Fibroblast of peridontal ligament (primary cell): ENCODE measurements around the gene PIK3C2B.
"Not testable (repeated sequence)": the region's sequence is repeated elsewhere in the genome, so short reads cannot be mapped to it uniquely, and the experiment has no call there.

Source experiments
- DNase-seq: peaks from one replicate; pipeline ENCODE4 v3.0.0-alpha.2; 2010; ENCODE audit errors: extremely low read depth

PIK3C2B gene

DNA sequence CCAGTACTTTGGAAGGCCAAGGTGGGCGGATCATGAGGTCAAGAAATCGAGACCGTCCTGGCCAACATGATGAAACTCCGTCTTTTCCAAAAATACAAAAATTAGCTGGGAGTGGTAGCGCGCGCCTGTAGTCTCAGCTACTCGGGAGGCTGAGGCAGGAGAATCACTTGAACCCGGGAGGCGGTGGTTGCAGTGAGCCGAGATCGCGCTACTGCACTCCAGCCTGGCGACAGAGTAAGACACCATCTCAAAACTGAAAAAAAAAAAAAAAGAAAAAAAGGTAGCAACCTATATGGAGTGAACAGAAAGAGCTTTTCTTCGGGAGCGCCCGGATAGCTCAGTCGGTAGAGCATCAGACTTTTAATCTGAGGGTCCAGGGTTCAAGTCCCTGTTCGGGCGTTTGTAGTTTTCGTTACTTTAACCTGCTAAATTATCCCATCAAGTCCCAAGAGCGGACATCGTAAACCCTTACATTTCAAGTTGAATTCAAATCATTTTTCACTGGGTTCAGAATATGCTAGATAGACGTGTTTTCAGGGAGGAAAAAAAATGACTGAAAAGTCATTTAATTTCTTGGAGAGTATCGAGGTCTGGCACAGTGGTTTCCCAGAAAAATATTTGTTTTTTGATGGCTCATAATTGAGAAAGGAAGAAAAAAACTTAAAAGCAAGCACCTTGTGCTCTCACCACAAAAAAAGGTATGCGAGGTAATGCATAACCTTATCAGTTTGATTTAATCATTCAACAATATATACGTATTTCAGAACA is 11.8 kb upstream of the PIK3C2B start:
- peak; percentile 98 for DNase-seq

DNA sequence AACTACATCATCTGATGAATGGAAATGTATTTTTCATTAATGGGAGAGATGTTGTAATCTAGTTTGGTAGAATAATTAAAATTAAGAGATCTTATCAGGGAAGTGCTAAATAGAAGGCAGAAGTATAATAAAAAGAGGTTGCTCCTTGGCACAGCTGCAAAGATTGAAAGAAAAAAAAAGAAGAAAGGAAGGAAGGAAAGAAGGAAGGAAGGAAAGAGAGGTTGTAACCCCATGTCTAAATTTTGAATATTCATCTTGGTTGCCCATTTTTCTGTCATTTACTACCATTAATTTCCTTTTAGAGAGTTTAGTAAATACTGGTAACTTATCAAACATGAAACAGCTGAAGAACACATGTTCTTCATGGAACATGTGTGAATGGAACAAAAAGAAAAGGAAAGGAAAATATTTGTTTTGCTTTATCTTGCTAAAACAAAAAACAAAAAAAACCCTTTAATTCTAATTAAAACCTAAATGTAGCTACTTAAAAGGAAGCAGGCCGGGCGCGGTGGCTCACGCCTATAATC is 11.1 kb upstream of the PIK3C2B start:
- peak; percentile 29 for DNase-seq

DNA sequence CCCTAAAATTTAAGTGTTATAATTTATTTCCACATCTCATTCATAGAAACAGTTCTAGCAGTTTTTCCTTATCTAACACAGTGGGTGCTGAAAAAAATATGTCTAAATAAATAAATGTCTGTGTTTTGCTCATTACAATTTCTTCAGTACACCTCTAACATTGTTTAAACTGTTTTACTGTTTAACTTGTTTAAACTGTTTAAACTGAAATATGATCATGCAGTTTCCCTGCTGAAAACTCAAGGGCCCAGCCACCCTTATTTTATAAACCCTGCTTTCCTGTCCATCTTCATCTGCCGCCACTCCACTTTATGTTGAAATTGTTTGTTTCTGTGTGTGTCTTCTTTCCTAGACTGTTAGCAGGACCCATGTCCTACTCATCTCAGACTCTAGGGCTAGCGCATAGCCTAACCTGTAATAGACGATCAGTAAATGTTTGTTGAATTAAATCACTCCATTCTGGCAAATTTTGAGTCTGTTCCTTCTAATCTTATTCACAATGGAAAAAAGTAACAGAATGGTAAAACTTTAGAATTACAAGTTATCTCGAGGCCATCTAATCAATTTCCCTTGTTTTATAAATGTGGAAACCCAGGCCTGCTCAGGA is 9.4 kb upstream of the PIK3C2B start:
- no peak for DNase-seq

DNA sequence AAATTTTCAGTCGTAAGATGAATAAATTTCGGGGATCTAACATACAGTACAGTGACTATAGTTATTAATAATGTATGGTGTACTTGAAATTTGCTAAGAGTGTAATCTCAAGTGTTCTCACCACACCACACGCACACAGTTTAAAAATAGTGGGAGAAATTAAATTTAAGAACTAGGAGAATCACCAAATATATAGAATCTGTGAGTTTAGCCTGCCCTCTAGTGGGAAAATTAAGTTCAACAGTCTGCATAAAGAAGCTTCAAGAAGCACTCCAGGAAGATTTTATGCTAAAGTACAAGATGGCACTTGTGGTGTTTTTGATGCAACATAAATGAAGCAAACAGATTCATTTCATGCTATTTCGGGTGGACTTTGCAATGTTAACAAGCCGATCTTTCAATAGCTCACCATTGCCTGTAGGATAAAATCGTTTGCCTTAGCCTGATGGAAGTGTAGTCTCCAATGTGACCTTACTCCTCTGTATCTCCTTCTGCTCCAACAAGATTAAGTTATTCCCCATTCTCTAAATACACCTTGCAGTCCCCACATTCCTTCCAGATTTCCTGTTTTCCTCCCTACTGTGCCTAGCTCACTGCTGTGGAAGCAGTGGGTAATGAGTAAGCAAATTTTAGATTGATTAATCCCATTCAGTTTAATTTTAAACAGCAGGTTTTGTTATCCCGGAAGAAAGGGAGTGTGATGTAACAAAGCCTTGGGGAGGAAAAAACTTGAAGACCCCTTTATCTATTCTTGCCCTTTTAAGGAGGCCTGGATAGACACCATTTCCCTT is 8.7 kb upstream of the PIK3C2B start:
- DNase-seq = peak; percentile 91

DNA sequence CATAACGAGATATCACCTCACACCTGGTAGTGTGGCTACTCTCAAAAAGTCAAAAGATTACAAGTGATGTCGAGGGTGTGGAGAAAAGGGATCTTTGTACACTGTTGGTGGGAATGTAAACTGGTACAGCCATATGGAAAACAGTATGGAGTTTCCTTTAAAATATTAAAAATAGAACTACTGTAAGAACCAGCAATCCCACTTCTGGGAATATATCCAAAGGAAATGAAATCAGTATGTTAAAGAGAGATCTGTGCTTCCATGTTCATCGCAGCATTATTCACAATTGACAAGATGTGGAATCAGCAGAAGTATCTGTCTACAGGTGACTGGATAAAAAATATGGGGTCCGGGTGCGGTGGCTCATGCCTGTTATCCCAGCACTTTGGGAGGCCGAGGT is 7.6 kb upstream of the PIK3C2B start:
- DNase-seq = no peak

DNA sequence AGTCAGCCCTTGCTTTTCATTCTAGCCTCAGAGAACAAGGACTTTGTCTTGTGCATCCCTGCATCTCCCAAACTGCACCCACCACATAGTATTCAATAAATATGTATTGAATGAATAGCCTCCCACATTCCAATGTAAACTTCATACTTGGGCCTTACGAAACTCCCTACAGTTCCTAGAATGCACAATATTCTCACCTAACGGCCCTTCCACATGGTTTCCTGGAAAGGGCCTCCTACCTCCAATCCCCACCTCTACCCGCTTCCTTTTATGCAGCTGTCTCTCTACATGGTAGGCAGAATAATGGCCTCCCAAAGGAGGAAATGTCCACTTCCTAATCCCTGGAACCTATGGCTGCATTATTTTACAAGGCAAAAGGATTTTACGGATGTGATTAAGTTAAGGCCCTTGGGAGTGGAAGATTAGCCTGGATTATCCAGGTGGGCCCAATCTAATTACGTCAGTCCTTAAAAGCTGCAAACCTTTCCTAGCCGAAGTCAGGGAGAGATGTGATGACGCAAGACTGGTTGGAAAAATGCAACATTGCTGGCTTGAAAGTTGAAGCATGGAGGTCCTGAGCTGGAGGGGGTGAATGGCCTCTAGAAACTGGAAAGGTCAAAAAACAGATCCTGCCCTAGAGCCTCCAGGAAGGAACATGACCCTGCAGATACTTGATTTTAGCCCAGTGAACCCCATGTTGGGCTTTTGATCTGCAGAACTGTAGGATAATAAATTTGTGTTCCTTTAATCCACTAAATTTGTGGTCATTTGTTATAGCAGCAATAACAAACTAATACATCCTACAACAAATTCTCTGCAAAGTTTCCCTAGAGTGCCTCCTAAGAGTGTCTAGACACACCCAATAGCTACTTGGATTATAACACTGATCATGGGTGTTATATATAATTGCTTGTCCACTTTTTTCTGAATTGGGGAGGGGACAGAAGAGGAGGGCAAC is 5.2 kb upstream of the PIK3C2B start:
- DNase-seq = no peak

DNA sequence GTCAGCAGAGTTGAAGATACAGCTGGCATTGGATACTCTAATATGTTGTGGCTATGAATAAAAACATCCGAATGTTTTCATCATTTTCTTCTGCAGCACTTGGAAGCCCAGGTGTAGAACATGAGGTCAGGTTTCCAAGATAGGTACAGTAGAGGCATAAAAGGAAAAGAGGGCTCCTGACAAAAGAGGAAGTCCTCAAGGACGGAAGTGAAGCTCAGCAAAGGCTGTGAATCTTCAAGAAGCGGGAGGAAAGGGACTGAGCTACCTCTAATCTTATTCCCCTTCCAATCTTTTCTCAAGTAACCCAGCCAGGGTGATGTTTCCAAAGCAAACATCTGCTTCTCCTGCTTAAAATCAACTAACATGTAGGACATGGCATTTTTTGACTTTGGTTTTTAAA is 4.4 kb upstream of the PIK3C2B start:
- no peak for DNase-seq

DNA sequence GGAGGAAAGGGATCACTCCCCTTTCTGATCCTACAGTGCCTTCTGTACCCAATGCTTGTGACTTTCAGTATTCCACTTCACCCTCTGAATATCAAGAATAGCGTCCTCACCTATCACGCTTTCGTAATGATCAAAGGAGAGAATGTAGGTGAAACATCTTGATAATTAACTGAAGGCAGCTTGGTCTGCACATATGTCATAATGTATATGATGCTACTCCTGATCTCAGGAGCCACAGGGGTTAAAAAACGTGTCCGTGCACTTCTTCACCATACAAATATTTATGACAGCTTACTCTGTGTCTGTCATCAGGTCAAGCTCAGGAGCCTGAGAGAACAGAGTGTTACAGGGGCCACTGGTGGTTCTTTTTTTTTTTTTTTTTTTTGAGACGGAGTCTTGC is 1.2 kb upstream of the PIK3C2B start:
- DNase-seq = no peak

DNA sequence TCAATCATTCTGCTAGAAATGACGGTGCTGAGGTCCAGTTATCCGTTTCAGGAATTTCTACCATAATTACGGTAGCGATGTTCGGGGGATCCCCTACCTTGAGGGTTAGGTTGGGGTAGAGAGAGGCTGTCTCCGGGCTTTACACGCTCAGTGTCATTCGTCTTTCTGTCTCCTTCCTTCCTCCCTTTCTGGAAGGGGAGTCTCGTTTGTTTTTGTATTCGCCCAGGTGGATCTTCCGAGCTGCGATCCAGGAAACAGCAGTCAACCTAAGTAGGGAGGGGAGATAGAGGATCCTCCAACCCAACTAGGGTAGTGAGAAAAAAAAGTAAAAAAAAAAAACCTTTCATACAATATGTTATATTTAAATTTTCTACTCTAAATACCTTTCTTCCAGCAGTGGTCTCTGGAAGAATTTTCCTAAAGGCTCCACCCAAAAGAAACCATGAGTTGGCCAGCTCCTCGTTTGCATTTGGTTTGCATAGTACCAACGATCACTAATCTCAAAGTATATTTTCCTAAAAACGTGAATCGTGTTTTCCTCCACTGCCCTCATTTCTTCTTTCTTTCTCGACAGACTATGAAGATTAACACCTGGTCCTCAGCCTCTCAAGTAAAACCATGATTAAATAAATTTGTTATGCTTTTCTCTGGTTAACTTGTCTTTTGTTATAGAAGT is 611 bp upstream of the PIK3C2B start:
- DNase-seq = no peak

DNA sequence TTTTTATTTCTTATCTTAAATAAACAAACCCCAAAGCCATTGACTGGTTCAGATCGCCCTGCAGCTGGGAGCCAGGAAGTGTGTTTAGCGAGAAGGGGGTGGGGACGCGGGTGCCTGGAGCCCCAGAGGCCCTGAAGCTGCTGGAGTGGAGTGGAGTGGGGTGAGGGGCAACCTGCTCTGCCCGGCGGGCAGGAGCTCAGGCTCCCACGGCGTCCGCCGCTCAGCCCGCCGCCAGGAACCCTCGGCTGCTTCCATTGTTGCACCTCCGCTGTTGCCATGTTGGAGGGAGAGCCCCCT is 673 bp downstream of the PIK3C2B start:
- DNase-seq = no peak

DNA sequence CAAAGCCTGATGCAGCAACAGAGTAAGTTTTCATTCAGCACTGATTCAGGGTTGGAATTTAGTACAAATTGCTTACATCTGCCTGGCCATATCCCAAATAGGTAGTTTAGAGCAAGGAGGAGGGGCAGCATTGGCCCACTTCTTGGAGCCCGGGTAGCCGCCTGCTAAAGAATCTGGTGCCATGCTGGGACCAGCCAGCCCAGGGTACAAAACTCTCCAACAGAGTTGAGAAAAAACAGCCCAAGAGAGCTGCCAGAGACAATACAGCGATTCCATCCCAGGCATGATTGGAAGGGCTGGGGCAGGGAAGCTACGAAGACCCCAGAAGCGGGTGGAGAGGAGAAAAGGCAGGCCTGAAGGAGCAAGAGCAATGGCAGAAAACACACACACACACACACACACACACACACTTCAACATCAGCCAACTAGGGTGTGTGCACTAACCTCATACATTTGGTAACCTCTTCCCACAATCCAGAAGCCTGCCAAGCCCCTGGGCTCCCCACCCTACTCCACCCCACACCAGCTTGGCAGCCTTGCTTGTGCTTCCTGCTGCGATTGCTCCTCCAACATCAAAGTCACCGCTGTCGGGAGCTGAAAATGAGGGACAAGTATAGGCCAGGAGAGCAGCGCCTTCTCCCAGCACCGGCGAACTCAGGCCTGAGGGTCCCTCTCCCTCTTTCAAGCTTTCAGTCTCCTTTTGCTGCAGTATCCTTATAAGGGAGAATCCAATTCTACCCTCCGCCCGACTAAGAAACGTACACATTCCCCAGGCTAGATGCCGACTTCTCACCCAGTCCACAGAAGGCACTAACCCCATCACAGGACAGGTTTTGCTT is 1.2 kb downstream of the PIK3C2B start:
- DNase-seq = peak; percentile 81

DNA sequence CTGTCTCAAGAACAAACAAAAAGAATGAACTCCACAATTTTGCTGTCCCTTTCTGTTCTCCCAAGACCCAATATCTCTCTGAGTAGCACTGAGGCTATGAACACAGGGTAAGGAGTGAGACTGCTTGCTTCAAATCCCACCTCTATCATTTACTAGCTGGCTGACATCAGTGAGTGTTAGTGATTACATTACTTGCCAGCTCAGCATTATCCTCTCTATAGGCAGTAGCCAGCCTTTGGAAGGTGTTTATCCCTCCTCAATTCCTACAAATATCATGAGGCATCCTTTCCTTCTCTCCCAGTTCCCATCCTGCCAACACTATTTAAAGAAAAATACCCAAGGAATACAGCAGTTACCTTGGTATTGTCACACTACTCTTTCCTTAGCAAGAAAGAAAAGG is 3.0 kb downstream of the PIK3C2B start:
- DNase-seq = no peak

DNA sequence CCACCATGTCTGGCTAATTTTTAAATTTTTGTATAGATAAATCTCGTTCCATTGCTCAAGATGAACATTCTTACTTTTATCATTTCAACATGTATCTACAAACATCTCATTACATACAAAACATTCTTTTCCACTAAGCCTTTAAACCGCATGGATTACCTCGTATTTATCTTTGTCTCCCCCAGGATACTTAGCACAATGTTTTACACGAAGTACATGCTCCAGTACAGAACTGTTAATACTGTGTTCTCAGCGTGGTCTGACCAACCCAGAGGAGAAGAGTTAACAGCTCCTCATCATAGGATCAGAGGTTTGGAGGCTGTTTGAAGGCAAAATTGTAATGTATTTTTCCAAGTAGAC is 7.4 kb downstream of the PIK3C2B start:
- DNase-seq = no peak

DNA sequence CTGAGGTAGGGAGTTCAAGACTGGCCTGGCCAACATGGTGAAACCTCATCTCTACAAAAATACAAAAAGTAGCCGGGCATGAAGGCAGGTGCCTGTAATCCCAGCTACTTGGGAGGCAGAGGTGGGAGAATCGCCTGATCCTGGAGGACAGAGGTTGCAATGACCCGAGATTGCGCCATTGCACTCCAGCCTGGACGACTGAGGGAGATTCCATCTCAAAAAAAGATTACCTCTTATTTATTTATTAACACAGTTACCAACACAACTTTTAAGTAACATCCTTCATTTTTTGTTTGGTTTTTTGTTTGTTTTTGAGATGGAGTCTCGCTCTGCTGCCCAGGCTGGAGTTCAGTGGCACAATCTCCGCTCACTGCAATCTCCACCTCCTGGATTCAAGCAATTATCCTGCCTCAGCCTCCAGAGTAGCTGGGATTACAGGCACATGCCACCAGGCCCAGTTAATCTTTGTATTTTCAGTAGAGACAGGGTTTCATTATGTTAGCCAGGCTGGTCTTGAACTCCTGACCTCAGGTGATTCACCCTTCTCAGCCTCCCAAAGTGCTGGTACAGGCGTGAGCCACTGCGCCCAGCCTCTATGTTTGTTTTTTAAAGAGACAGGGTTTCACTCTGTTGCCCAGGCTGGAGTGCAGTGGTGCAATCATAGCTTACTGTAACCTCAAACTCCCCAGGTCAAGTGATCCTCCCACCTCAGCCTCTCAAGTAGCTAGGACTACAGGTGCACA is 7.9 kb downstream of the PIK3C2B start:
- not testable (repeated sequence) for DNase-seq

DNA sequence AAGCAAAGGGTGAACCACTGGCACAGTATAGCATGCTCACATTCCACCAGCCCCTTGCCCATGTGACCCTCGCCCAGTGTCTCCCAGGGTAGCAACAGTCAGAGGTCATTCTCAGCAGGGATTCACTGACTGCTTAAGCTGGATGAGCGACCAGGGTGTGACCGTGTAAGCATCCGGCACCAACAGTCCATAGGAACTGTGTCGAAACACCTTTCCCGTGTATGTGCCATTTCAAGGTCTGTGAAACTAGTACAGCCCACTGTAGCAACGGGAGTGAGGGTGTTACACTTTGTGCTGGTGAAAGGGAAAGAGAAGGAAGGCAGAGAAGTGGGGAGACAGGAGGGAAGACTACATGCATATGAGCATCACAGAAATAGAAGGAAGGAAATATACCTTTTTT is 10.8 kb downstream of the PIK3C2B start:
- no peak for DNase-seq

DNA sequence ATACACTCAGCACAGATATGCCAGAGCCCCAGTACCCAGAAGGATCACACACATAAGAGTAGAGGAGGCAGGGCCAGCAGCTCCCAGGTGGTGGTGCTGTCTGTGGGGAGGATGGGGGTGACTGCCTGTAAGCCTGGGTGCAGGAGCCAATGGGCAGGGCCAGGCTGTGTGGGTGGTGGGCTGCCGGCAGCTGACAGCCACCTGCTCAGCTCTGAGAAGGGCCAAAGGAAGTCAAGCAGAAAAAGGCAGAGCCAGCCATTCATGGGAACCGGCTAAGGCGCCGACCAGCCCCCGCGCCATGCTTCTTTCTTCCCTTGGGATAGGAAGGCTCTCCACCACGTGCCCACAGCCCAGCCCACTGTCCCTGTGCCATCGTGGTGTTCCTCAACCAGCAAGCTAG is 14.1 kb downstream of the PIK3C2B start:
- no peak for DNase-seq

DNA sequence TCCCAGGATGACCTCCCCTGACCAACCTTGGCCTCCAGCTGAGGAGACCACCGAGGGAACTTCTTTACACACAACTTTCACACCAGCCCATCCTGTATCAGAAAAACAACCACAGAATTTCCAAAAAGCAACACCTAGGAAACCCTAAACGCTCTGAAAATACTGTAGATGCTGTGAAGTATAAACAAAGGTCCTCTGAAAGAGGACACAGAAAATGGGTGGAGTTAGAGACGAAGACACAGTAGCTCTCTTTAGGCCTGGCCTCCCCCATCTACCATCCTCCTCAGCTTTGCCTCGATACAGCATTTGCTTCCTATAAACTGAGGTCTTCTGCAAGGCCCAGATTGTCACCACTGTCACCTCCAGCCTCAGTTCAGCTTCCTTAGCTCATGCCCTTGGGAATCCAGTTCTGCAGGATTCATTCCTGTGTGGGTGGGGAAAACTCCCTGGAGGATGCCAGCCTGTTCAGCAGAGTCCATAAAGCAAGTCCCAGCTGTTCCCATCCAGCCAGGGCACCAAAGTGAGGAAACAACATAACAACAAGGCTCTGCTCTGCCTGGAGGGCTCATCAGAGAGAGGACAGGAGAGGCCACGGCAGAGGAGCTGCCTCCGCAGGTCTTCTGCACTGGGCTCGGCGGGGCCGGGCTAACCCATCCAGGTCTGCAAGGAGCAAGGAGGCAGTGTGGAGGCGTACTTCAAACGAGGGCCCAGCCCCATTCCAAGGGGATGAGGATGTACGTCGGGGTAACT is 15.0 kb downstream of the PIK3C2B start:
- DNase-seq = no peak

DNA sequence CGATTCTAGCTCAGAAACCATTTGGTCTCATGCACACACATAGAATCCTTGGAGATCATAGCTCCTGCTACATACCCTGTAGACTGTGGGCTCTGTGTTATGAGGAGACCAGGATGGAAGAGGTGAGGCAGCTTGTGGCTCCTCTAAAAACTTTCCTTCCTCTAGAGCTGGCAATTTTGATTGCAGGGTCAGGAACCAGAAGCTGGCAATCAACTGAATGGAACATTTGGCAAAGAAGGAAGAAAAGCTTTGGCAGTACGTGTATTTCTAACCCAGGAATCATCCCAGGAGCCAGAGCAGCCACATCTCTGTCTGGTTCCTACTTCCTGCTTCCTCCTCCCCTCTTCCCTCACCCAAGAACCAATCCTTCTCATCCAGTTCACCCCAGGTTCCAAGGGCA is 15.7 kb downstream of the PIK3C2B start:
- DNase-seq = no peak
